ENCODE data around the gene COL8A1.

Gene COL8A1

DNA sequence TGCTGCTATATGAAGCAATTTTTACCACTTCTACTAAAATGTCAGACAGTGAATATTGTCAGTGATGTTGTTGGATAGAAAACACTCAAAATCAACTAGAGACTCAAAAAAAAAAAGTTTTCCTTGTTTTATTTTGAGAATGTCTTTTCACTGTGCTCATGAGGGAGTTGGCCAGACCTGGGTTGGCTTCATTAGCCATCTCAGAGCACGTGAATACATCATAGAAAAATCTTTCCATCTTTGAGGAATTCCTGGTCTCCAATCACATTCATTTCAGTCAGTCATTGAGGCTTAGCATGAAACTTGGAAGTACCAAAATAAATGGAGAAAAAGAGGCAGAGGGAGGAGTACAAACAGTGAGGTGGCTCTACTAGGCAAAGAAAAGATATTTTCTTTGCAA, 121.6 kb downstream of the COL8A1 start:
- no peaks in the 10 kb centered on the region for H3K9me2 ChIP-seq (replicated peaks; ENCODE audit: insufficient read depth, low read length)
- no peaks in the 10 kb centered on the region for H3K9me3 ChIP-seq (ENCODE audit: insufficient read depth, low read length)
- no peaks in the 10 kb centered on the region for H3F3A ChIP-seq (ENCODE audit: insufficient read depth)
- H3K27me3 ChIP-seq (ENCODE audit: low read length), result no peaks in the 10 kb centered on the region
- no peaks in the 10 kb centered on the region for H4K20me1 ChIP-seq (ENCODE audit: low read depth, low read length)
- no peak overlapping the region for H3K27ac ChIP-seq (ENCODE audit: low read depth, low read length)
- no peak overlapping the region for H3K4me2 ChIP-seq (ENCODE audit: low read depth, low read length, poor library complexity, severe bottlenecking)
- H3K9ac ChIP-seq (ENCODE audit: low read length), result no peak overlapping the region
- no peak for TF ChIP-seq EZH2phosphoT487 (conservative IDR thresholded peaks at IDR 0.05; ENCODE audit: low read length)
- TF ChIP-seq, protein P1, sequence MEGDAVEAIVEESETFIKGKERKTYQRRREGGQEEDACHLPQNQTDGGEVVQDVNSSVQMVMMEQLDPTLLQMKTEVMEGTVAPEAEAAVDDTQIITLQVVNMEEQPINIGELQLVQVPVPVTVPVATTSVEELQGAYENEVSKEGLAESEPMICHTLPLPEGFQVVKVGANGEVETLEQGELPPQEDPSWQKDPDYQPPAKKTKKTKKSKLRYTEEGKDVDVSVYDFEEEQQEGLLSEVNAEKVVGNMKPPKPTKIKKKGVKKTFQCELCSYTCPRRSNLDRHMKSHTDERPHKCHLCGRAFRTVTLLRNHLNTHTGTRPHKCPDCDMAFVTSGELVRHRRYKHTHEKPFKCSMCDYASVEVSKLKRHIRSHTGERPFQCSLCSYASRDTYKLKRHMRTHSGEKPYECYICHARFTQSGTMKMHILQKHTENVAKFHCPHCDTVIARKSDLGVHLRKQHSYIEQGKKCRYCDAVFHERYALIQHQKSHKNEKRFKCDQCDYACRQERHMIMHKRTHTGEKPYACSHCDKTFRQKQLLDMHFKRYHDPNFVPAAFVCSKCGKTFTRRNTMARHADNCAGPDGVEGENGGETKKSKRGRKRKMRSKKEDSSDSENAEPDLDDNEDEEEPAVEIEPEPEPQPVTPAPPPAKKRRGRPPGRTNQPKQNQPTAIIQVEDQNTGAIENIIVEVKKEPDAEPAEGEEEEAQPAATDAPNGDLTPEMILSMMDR (IDR thresholded peaks at IDR 0.05; ENCODE audit: insufficient read depth, low read length, poor library complexity, severe bottlenecking), result no peak
- H3K4me3 ChIP-seq (ENCODE audit: insufficient read depth, low read length, poor library complexity, severe bottlenecking), result no peak overlapping the region
- H2AFZ ChIP-seq (ENCODE audit: low read depth, low read length, severe bottlenecking), result no peak overlapping the region
- H3K36me3 ChIP-seq (ENCODE audit: low read length), result no peaks in the 10 kb centered on the region
- H3K79me2 ChIP-seq (ENCODE audit: insufficient read depth, low read length), result no peaks in the 10 kb centered on the region

DNA sequence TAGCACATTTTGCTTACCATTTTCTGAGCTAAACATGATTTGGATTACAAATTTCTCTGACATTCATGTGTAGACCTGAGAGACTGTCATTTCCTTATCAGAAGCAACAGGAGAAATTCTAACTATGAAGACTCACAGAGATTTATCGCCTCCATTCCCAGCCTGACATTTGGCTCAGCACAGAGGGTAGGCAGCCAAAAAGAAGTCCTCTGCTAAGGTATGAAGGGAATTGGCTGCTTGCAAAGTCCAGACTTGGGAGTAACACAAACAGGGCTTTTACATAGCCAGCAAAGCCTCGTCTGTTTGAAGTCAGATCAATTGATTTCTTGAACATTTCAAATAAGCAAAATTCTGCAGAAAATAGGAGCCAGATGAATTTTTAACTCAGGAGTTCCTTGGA, 122.2 kb downstream of the COL8A1 start:
- Histone ChIP-seq H3K27ac (ENCODE audit: low read depth, low read length) (no peak overlapping the region), H3K27me3 (ENCODE audit: low read length) (no peaks in the 10 kb centered on the region)

DNA sequence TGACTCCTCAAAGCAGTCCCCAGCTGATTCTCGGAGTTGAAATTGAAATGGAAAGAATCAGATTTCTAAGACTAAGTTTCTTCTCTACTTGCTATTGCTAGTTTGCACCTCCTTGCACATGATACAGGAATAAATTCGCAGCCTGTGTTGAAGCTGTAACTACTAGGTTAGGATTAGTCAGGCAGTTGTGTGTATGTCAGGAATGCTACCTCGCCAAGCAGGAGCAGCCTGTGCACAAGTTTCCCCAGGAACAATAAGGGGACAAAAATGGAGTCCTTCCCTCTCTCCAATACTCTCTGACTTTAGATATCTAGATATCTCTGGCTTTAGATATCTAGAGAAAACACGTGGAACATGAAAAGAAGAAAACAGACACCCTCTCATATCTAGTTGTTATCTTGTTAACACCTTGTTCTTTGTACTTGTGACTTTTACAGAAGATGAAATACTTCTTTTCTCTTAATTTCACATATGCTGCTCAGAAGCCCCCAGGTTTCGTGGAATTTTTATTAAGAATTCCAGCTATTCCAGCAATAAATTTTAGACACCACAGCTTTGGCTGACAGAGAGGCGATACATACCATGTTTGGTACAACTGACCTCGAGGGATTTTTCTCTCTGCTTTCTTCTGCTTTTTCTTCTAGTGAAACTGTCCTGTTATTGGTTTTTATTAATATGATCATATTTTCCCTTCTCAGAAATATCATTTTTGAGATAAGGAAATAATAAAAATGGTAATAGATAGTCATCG, 123.2 kb downstream of the COL8A1 start:
- Histone ChIP-seq H3F3A (ENCODE audit: insufficient read depth) (no peaks in the 10 kb centered on the region), H3K27me3 (ENCODE audit: low read length) (no peaks in the 10 kb centered on the region), H3K79me2 (ENCODE audit: insufficient read depth, low read length) (no peaks in the 10 kb centered on the region), H3K9me2 (replicated peaks; ENCODE audit: insufficient read depth, low read length) (no peaks in the 10 kb centered on the region), H3K9me3 (ENCODE audit: insufficient read depth, low read length) (no peaks in the 10 kb centered on the region), H3K36me3 (ENCODE audit: low read length) (no peaks in the 10 kb centered on the region), H3K4me2 (ENCODE audit: low read depth, low read length, poor library complexity, severe bottlenecking) (no peak overlapping the region), H3K27ac (ENCODE audit: low read depth, low read length) (no peak overlapping the region), H2AFZ (ENCODE audit: low read depth, low read length, severe bottlenecking) (no peak overlapping the region), H3K9ac (ENCODE audit: low read length) (no peak overlapping the region), H3K4me3 (ENCODE audit: insufficient read depth, low read length, poor library complexity, severe bottlenecking) (no peak overlapping the region), H4K20me1 (ENCODE audit: low read depth, low read length) (no peaks in the 10 kb centered on the region)
- TF ChIP-seq EZH2phosphoT487 (conservative IDR thresholded peaks at IDR 0.05; ENCODE audit: low read length), result no peak
- TF ChIP-seq, protein P1 (IDR thresholded peaks at IDR 0.05; ENCODE audit: insufficient read depth, low read length, poor library complexity, severe bottlenecking), result no peak

More for the DNA sequence above, 122.2 kb downstream of the COL8A1 start:
- H3K4me2 ChIP-seq (ENCODE audit: low read depth, low read length, poor library complexity, severe bottlenecking), result no peak overlapping the region
- H3K9me3 ChIP-seq (ENCODE audit: insufficient read depth, low read length), result no peaks in the 10 kb centered on the region
- TF ChIP-seq, protein P1 (IDR thresholded peaks at IDR 0.05; ENCODE audit: insufficient read depth, low read length, poor library complexity, severe bottlenecking), result no peak
- TF ChIP-seq EZH2phosphoT487 (conservative IDR thresholded peaks at IDR 0.05; ENCODE audit: low read length), result no peak
- no peaks in the 10 kb centered on the region for H3K79me2 ChIP-seq (ENCODE audit: insufficient read depth, low read length)
- H3K9me2 ChIP-seq (replicated peaks; ENCODE audit: insufficient read depth, low read length), result no peaks in the 10 kb centered on the region
- no peaks in the 10 kb centered on the region for H3K36me3 ChIP-seq (ENCODE audit: low read length)
- no peak overlapping the region for H3K9ac ChIP-seq (ENCODE audit: low read length)
- no peaks in the 10 kb centered on the region for H4K20me1 ChIP-seq (ENCODE audit: low read depth, low read length)
- H2AFZ ChIP-seq (ENCODE audit: low read depth, low read length, severe bottlenecking), result no peak overlapping the region
- H3K4me3 ChIP-seq (ENCODE audit: insufficient read depth, low read length, poor library complexity, severe bottlenecking), result no peak overlapping the region
- no peaks in the 10 kb centered on the region for H3F3A ChIP-seq (ENCODE audit: insufficient read depth)

All from SU-DHL-6 (cell line).